ENCODE results near the gene TWF2. TPM values are rescaled to one million over a fixed set of nuclear protein-coding genes. Genes with fewer than 3 reads are reported as not detected.

The TWF2 gene
- total RNA-seq, 1 donor from 2014 or later: 65.3 TPM

- DNase-seq (ENCODE audit: low spot score): peak; percentile 41
Observed at GRCh38 chr3:52223449-52224408, 15.2 kb downstream of the TWF2 start.

GRCh38 chr3:52222319-52223221 is 16.4 kb downstream of the TWF2 start:
- DNase-seq (ENCODE audit: low spot score): peak; percentile 39

- peak; percentile 42 for DNase-seq (ENCODE audit: low spot score)
Observed at GRCh38 chr3:52221563-52222318, 17.2 kb downstream of the TWF2 start.

- DNase-seq (ENCODE audit: low spot score): no peak
Observed at GRCh38 chr3:52221141-52221562, 17.8 kb downstream of the TWF2 start.

- DNase-seq (ENCODE audit: low spot score): peak; percentile 92
Observed at GRCh38 chr3:52220380-52221026, 18.5 kb downstream of the TWF2 start.

- no peak for DNase-seq (ENCODE audit: low spot score)
Observed at GRCh38 chr3:52218937-52219650, 19.9 kb downstream of the TWF2 start.

GRCh38 chr3:52218454-52218853 is 20.5 kb downstream of the TWF2 start:
- no peak for DNase-seq (ENCODE audit: low spot score)

- no peak for DNase-seq (ENCODE audit: low spot score)
Observed at GRCh38 chr3:52218026-52218425, 20.9 kb downstream of the TWF2 start.

GRCh38 chr3:52217409-52217805 is 21.6 kb downstream of the TWF2 start:
- DNase-seq (ENCODE audit: low spot score): no peak

GRCh38 chr3:52216585-52217408 is 22.2 kb downstream of the TWF2 start:
- peak; percentile 92 for DNase-seq (ENCODE audit: low spot score)

- DNase-seq (ENCODE audit: low spot score): no peak
Observed at GRCh38 chr3:52215351-52215750, 23.6 kb downstream of the TWF2 start.

- no peak for DNase-seq (ENCODE audit: low spot score)
Observed at GRCh38 chr3:52213901-52214300, 25.1 kb downstream of the TWF2 start.

- DNase-seq (ENCODE audit: low spot score): no peak
Observed at GRCh38 chr3:52213005-52213404, 26.0 kb downstream of the TWF2 start.

GRCh38 chr3:52211268-52211891 is 27.6 kb downstream of the TWF2 start:
- no peak for DNase-seq (ENCODE audit: low spot score)

- DNase-seq (ENCODE audit: low spot score): no peak
Observed at GRCh38 chr3:52210550-52211046, 28.4 kb downstream of the TWF2 start.

GRCh38 chr3:52210037-52210436 is 28.9 kb downstream of the TWF2 start:
- DNase-seq (ENCODE audit: low spot score): no peak

- DNase-seq (ENCODE audit: low spot score): no peak
Observed at GRCh38 chr3:52208556-52208955, 30.4 kb downstream of the TWF2 start.

- DNase-seq (ENCODE audit: low spot score): no peak
Observed at GRCh38 chr3:52205727-52206372, 33.1 kb downstream of the TWF2 start.
